ENCODE data around the gene TENM4.

TENM4 gene

DNA sequence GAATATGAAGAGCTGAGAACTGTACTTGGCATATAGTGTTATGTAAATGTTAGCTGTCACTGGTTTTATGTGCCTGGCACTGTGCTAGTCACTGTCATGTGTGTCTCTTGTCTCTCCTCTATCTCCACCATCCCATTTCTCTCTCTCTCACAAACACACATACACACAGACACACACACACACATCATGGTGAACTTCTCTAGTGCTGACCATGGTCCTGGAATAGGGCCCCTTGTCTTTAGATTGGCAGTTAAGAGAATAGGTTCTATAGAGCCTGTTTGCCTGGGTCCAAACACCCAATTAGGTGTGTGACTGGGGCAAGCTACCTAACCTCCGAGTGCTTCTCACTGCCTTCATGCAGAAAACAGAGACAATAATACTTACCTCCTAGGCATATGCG lies 756.5 kb downstream of the TENM4 start:
- TF ChIP-seq, protein P1, sequence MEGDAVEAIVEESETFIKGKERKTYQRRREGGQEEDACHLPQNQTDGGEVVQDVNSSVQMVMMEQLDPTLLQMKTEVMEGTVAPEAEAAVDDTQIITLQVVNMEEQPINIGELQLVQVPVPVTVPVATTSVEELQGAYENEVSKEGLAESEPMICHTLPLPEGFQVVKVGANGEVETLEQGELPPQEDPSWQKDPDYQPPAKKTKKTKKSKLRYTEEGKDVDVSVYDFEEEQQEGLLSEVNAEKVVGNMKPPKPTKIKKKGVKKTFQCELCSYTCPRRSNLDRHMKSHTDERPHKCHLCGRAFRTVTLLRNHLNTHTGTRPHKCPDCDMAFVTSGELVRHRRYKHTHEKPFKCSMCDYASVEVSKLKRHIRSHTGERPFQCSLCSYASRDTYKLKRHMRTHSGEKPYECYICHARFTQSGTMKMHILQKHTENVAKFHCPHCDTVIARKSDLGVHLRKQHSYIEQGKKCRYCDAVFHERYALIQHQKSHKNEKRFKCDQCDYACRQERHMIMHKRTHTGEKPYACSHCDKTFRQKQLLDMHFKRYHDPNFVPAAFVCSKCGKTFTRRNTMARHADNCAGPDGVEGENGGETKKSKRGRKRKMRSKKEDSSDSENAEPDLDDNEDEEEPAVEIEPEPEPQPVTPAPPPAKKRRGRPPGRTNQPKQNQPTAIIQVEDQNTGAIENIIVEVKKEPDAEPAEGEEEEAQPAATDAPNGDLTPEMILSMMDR (conservative IDR thresholded peaks at IDR 0.05; ENCODE audit: low read depth, low read length), result no peak

DNA sequence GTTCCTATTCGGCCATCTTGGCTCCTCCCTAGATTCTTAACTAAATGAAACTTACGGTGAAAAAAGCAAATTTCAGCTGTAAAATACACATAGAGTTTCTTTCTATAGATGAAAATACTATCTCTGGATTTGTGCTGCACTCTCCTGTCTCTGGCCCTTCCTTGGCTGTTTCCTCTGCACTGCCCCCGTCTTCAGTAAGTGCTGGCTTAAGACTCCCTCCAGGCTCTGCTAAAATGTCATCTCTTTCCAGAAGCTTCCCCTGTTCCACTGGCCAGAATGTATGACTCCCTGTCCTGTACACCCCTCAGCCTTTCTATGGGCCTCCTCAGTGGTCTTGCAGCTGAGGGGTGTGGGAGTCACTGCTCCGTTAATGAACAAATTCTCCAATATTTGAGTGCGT lies 757.1 kb downstream of the TENM4 start:
- DNase-seq (ENCODE audit: low read depth), result no peak
- H3K4me3 ChIP-seq (ENCODE audit: low read depth, low read length), result no peak overlapping the region
- TF ChIP-seq, protein P1 (conservative IDR thresholded peaks at IDR 0.05; ENCODE audit: low read depth, low read length), result no peak

More for the DNA sequence above, 756.5 kb downstream of the TENM4 start:
- peak; percentile 26 for DNase-seq (ENCODE audit: low read depth)
- no peak overlapping the region for H3K4me3 ChIP-seq (ENCODE audit: low read depth, low read length)

DNA sequence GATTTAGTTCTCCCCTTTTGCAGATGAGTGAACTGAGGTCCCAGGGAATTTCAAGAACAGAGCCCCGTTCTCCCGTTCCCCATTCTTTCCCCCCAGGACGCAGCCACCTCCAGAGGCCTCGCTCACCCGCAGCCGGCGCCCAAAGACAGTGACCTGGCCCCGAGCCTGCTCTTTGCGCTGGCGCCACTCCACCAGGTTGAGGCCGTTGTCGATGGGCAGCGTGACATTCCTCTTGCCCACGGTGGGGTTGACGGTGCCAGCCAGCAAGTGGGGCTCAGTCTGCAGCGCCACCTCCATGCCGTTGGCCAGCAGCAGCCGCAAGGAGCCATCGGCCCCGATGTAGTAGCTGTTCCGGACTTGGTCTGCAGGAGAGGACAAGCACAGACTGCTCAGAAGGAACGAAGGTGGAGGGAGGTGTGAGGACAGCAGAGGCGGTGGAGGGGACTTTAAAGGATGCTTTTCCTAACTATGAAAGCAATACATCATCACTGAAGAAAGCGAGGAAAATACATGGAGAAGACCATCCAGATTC lies 764.7 kb downstream of the TENM4 start:
- no peak for DNase-seq (ENCODE audit: low read depth)
- H3K4me3 ChIP-seq (ENCODE audit: low read depth, low read length), result no peak overlapping the region
- TF ChIP-seq, protein P1 (conservative IDR thresholded peaks at IDR 0.05; ENCODE audit: low read depth, low read length), result no peak

DNA sequence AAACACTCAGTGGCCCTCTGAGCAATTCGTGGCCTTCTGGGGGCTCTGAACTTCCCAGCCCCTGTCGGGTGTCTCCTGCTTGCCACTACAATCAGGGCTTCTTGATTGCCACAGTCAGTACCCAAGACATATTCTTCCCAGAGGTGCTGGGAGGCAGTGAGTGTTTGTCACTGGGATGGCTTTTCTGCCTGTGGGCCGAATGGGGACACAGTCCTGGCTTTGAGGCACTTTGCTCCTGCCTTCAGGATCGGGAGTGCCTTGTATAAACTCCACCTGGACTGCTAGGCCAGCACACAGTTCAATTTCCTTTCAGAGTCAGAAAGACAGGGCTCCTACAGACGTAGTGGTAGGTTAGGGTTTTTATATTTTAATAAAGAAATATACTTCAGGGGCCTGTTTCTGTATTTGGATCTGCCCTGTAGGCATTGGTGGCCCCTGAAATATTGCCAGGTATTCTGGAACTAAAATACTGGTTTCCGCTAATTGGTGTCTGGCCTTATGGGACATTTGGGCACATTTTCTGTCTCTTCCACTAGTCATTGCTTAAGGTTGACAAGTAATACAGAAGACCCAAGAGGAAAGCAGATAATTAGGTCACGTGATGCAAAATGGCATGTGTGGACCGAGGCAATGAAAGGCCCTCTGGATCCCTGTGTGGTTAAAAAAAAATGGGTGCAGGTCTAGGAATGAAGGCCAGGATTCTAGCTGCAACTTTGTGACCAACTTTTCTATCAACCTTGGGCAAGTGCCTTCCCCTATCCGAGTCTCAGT lies 767.8 kb downstream of the TENM4 start:
- H3K4me3 ChIP-seq (ENCODE audit: low read depth, low read length), result no peak overlapping the region
- DNase-seq (ENCODE audit: low read depth), result no peak
- TF ChIP-seq, protein P1 (conservative IDR thresholded peaks at IDR 0.05; ENCODE audit: low read depth, low read length), result no peak

DNA sequence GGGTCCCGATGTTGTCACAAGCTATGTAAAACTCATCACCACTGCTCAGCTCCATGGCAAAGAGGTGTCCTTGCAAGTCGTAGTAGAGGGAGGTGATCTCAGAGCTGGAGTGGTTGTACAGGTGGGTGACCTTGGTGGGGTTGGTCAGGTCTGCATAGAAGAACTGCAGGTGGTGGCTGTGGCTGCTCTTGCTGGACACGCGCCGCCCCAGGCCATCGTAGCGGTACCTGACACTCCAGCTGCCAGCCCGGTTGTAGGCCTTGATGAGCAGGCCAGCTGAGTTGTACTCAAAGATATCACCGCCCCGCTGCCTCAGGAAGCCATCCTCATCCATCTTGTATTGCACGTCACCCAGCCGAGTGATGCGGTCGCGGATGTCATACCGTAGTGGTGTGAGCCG lies 771.6 kb downstream of the TENM4 start:
- H3K4me3 ChIP-seq (ENCODE audit: low read depth, low read length), result no peak overlapping the region
- no peak for DNase-seq (ENCODE audit: low read depth)
- TF ChIP-seq, protein P1 (conservative IDR thresholded peaks at IDR 0.05; ENCODE audit: low read depth, low read length), result no peak

DNA sequence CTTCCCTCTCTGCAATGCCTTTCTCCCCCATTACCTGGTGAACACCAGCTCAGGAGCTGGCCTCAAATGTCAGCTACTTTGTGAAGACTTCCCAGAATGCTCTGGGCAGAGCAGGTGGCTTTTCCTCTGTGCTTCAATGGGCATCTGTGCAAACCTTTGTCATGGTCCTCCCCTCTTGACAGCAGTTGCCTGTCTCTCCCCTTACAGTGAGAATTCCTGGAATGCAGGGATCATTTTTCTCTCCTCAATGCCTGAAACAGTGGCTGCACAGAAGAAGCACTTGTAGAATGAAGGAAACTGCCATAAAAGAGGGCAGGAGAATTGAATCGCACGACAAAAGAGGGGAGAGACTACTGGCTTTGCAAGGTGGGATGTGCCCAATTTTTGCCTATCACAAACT lies 773.4 kb downstream of the TENM4 start:
- no peak overlapping the region for H3K4me3 ChIP-seq (ENCODE audit: low read depth, low read length)
- TF ChIP-seq, protein P1 (conservative IDR thresholded peaks at IDR 0.05; ENCODE audit: low read depth, low read length), result no peak
- DNase-seq (ENCODE audit: low read depth), result no peak

DNA sequence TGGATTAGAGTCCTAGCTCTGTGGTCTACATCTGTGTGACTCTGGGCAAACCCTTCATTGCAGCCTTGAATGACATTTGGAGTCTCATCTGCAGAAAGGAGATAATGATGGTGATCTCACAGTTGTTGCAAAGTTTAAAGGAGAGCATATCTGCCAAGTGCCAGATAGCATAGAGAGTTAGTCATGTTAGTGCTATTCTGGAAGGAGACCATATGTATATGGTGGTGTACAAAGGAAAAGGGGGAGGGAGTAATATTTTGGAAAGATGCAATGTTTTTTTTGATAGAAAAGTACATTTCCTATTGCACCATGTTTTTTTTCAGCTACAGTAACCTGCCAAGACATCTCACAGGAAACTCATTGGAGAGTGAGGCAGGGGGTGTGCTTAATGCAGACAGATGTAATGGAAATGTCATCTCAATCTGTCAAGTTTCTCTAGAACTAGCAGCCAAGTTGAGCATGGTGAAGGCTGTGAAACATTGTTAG lies 774.1 kb downstream of the TENM4 start:
- H3K4me3 ChIP-seq (ENCODE audit: low read depth, low read length), result no peak overlapping the region
- DNase-seq (ENCODE audit: low read depth), result no peak
- TF ChIP-seq, protein P1 (conservative IDR thresholded peaks at IDR 0.05; ENCODE audit: low read depth, low read length), result no peak

All from choroid plexus epithelial cell (primary cell).